ENCODE results near the gene DNM3.

- TF ChIP-seq, protein P1, sequence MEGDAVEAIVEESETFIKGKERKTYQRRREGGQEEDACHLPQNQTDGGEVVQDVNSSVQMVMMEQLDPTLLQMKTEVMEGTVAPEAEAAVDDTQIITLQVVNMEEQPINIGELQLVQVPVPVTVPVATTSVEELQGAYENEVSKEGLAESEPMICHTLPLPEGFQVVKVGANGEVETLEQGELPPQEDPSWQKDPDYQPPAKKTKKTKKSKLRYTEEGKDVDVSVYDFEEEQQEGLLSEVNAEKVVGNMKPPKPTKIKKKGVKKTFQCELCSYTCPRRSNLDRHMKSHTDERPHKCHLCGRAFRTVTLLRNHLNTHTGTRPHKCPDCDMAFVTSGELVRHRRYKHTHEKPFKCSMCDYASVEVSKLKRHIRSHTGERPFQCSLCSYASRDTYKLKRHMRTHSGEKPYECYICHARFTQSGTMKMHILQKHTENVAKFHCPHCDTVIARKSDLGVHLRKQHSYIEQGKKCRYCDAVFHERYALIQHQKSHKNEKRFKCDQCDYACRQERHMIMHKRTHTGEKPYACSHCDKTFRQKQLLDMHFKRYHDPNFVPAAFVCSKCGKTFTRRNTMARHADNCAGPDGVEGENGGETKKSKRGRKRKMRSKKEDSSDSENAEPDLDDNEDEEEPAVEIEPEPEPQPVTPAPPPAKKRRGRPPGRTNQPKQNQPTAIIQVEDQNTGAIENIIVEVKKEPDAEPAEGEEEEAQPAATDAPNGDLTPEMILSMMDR (IDR thresholded peaks at IDR 0.05) = no peak
- TF ChIP-seq EZH2phosphoT487 (IDR thresholded peaks at IDR 0.05) = no peak
- no peak for TF ChIP-seq EZH2 (IDR thresholded peaks at IDR 0.05)
These were observed 19.4 kb downstream of the DNM3 start for GRCh38 chr1:171860696-171861095.

Data from neural progenitor cell (in vitro differentiated cells).